IMR-90 (cell line): ENCODE measurements around the gene KRTAP5-5.

ENCODE experiments used
- BHLHE40 ChIP-seq: fragments of 150-350 bp; IDR thresholded peaks from 2 replicates; pipeline ENCODE4 v1.6.1; 2016; ENCODE audit warnings: mild to moderate bottlenecking, low read depth, low read length
- CEBPB ChIP-seq: IDR thresholded peaks from 2 replicates; pipeline ENCODE4 v1.6.1; 2012; ENCODE audit warnings: low read depth, low read length, improper control_type of control experiment
- CHD1 ChIP-seq: IDR thresholded peaks from 2 replicates; pipeline ENCODE4 v1.6.1; 2012; ENCODE audit warnings: low read depth, low read length, improper control_type of control experiment
- CTCF ChIP-seq: conservative IDR thresholded peaks from 2 replicates; pipeline ENCODE4 v1.5.1; 2012; ENCODE audit warnings: mild to moderate bottlenecking, low read depth, low read length, improper control_type of control experiment
- ELK1 ChIP-seq: fragments of 150-350 bp; IDR thresholded peaks from 2 replicates; pipeline ENCODE4 v1.6.1; 2016; ENCODE audit warnings: low read depth, mild to moderate bottlenecking, low read length, moderate library complexity, borderline replicate concordance
- FOS ChIP-seq: fragments of 150-350 bp; IDR thresholded peaks from 2 replicates; pipeline ENCODE4 v1.6.1; 2016; ENCODE audit warnings: low read depth, low read length
- MAZ ChIP-seq: IDR thresholded peaks from 2 replicates; pipeline ENCODE4 v1.6.1; 2012; ENCODE audit warnings: low read depth, mild to moderate bottlenecking, low read length, improper control_type of control experiment, moderate library complexity, borderline replicate concordance
- NFE2L2 ChIP-seq: fragments of 150-350 bp; IDR thresholded peaks from 2 replicates; pipeline ENCODE4 v1.6.1; 2016; ENCODE audit warnings: low read depth, mild to moderate bottlenecking, low read length
- POLR2A ChIP-seq: IDR thresholded peaks from 2 replicates; pipeline ENCODE4 v1.6.1; 2012; ENCODE audit warnings: mild to moderate bottlenecking, low read depth, low read length
- RAD21 ChIP-seq: IDR thresholded peaks from 2 replicates; pipeline ENCODE4 v1.6.1; 2012; ENCODE audit warnings: low read length, improper control_type of control experiment
- RCOR1 ChIP-seq: IDR thresholded peaks from 2 replicates; pipeline ENCODE4 v1.6.1; 2012; ENCODE audit warnings: mild to moderate bottlenecking, low read length, improper control_type of control experiment; ENCODE audit not compliant: insufficient replicate concordance
- RFX5 ChIP-seq: IDR thresholded peaks from 2 replicates; pipeline ENCODE4 v1.8.0; 2012; ENCODE audit warnings: low read depth, mild to moderate bottlenecking, low read length, moderate library complexity
- SMC3 ChIP-seq: fragments of 150-350 bp; IDR thresholded peaks from 2 replicates; pipeline ENCODE4 v1.6.1; 2016; ENCODE audit warnings: low read depth, mild to moderate bottlenecking, antibody characterized with exemption, low read length, moderate library complexity
- USF2 ChIP-seq: fragments of 150-350 bp; IDR thresholded peaks from 2 replicates; pipeline ENCODE4 v1.6.1; 2017; ENCODE audit warnings: mild to moderate bottlenecking, antibody characterized with exemption, low read length, low read depth

GRCh38 chr11:1604711-1605110, 24.9 kb upstream of the KRTAP5-5 start:
- no peak for TF ChIP-seq POLR2A
- no peak for TF ChIP-seq SMC3
- TF ChIP-seq CTCF = no peak
- no peak for TF ChIP-seq NFE2L2
- TF ChIP-seq MAZ = no peak
- no peak for TF ChIP-seq RAD21
- no peak for TF ChIP-seq ELK1
- TF ChIP-seq FOS = no peak
- no peak for TF ChIP-seq BHLHE40
- no peak for TF ChIP-seq RFX5
- TF ChIP-seq CEBPB = no peak
- no peak for TF ChIP-seq USF2
- no peak for TF ChIP-seq CHD1
- no peak for TF ChIP-seq RCOR1
